HepG2 (cell line): ENCODE data around the gene EEFSEC. TPM values are rescaled to one million over a fixed set of nuclear protein-coding genes. Genes with fewer than 3 reads are reported as not detected.

ENCODE experiments used
- ATAC-seq: fragments of 200-7000 bp; cut with Tn5 transposase; 3 replicates; pipeline ENCODE4 v1.9.1; 2020; ENCODE audit warnings: mild to moderate bottlenecking, moderate library complexity
- BruUV-seq: library from RNA; stranded (reverse); fragments of 400-500 nt; replicated peaks from 2 replicates; lab custom pipeline; 2021; lab: Mats Ljungman, UMichigan
- CTCF ChIA-PET: fragments of 300-600 bp; formaldehyde crosslinking; extraction: SDS; loops from one replicate; lab custom pipeline; 2021; ENCODE audit warnings: low total read pairs, inconsistent platforms, low intra/inter-chr PET ratio; lab: Yijun Ruan, JAX
- POLR2A ChIA-PET: fragments of 350-600 bp; sonication (Branson Sonifier 250); formaldehyde crosslinking; loops from one replicate; lab custom pipeline; 2020; ENCODE audit warnings: antibody characterized with exemption, inconsistent platforms; lab: Yijun Ruan, JAX
- DNase-seq: peaks from one replicate; pipeline ENCODE4 v3.0.0-alpha.2; 2015; ENCODE audit warnings: low spot score
- FAIRE-seq: peaks from 3 replicates; lab custom pipeline; 2011; peaks lifted over from hg19 to GRCh38; lab: Jason Lieb, UNC
- H2AFZ ChIP-seq: one replicate; pipeline ENCODE4 v1.6.1; 2011; ENCODE audit warnings: low read length, inconsistent platforms
- H3K27ac ChIP-seq: fragments of 300-600 bp; 3 replicates; pipeline ENCODE4 v1.8.0; 2011; ENCODE audit warnings: mixed run types, mild to moderate bottlenecking, mixed read lengths, low read length, inconsistent platforms; ENCODE audit not compliant: insufficient read depth; ENCODE audit errors: extremely low read length
- H3K27me3 ChIP-seq, 2 experiments: fragments of 200-600 bp in 1 of 2; 2 replicates in 1 of 2; 3 replicates in 1 of 2; pipeline versions ENCODE4 v1.6.0 to v1.8.0; 2011; ENCODE audit warnings: low read length in 2 of 2, mild to moderate bottlenecking in 2 of 2, moderate library complexity in 2 of 2, inconsistent platforms in 1 of 2; ENCODE audit not compliant: insufficient read depth in 2 of 2, control insufficient read depth in 1 of 2
- H3K36me3 ChIP-seq, 2 experiments: fragments of 200-600 bp in 1 of 2; replicated peaks in 1 of 2; 2 replicates in 1 of 2; 3 replicates in 1 of 2; pipeline versions ENCODE4 v1.5.1 to v1.8.0; 2011; ENCODE audit warnings: low read length in 2 of 2, inconsistent platforms in 1 of 2; ENCODE audit not compliant: insufficient read depth in 2 of 2, control insufficient read depth in 1 of 2
- H3K4me1 ChIP-seq: 2 replicates; pipeline ENCODE4 v1.5.1; 2012; ENCODE audit warnings: low read length, inconsistent platforms; ENCODE audit not compliant: insufficient read depth
- H3K4me2 ChIP-seq: 2 replicates; pipeline ENCODE4 v1.6.0; 2011; ENCODE audit warnings: low read depth, low read length, inconsistent platforms
- H3K4me3 ChIP-seq, 3 experiments: fragments of 200-600 bp in 1 of 3; sonication (generic), shearing (Covaris generic) in 1 of 3; replicated peaks in 1 of 3; 2 replicates each; pipeline ENCODE4 v1.5.1; 2011 to 2016; ENCODE audit warnings: low read length in 3 of 3, inconsistent platforms in 2 of 3, low read depth in 2 of 3, mild to moderate bottlenecking in 2 of 3, control low read depth in 1 of 3, mixed read lengths in 1 of 3; ENCODE audit not compliant: insufficient read depth in 1 of 3
- H3K79me2 ChIP-seq: one replicate; pipeline ENCODE4 v1.6.1; 2011; ENCODE audit warnings: low read length, inconsistent platforms; ENCODE audit not compliant: insufficient read depth
- H3K9ac ChIP-seq: 2 replicates; pipeline ENCODE4 v1.6.0; 2011; ENCODE audit warnings: mild to moderate bottlenecking, low read depth, low read length, inconsistent platforms; ENCODE audit not compliant: insufficient read depth
- H3K9me3 ChIP-seq: 2 replicates; pipeline ENCODE4 v1.5.1; 2012; ENCODE audit warnings: mild to moderate bottlenecking, low read length
- H4K20me1 ChIP-seq: 2 replicates; pipeline ENCODE4 v1.6.0; 2011; ENCODE audit warnings: inconsistent platforms, mild to moderate bottlenecking, low read length, moderate library complexity; ENCODE audit not compliant: insufficient read depth
- CHD4 ChIP-seq: fragments of 200-600 bp; sonication (generic); IDR thresholded peaks from 2 replicates; pipeline ENCODE4 v1.7.0; 2017; ENCODE audit warnings: mild to moderate bottlenecking, low read length, borderline replicate concordance
- FOSL1 ChIP-seq: sonication (generic); formaldehyde crosslinking; IDR thresholded peaks from 2 replicates; pipeline ENCODE4 v1.9.0; 2021; ENCODE audit warnings: missing genetic modification reagents, borderline replicate concordance
- SMAD9 ChIP-seq: sonication (generic); formaldehyde crosslinking; IDR thresholded peaks from 2 replicates; pipeline ENCODE4 v1.5.1; 2020; ENCODE audit warnings: mild to moderate bottlenecking, missing genetic modification reagents
- ZBTB39 ChIP-seq: sonication (generic); formaldehyde crosslinking; IDR thresholded peaks from 2 replicates; pipeline ENCODE4 v1.5.0; 2020; ENCODE audit warnings: missing genetic modification reagents
- ZNF180 ChIP-seq: sonication (generic); formaldehyde crosslinking; IDR thresholded peaks from 2 replicates; pipeline ENCODE4 v1.4.0; 2020; ENCODE audit warnings: low read depth, missing genetic modification reagents, borderline replicate concordance
- WGBS: methylation state at CpG from one replicate; pipeline ENCODE4 v1.1.6; 2017; ENCODE audit warnings: low lambda C conversion rate; 5-methylcytosine and 5-hydroxymethylcytosine counted together
- in situ Hi-C: cut with HindIII; loops from 2 replicates; pipeline ENCODE4 v1.10.0; 2017; ENCODE audit warnings: low pct_unique_long_range_greater_than_20kb; ENCODE audit not compliant: extremely low pct_ligation_motif_present
- intact Hi-C: fragments of 100-400 bp; cut with micrococcal nuclease; formaldehyde crosslinking; loops from one replicate; pipeline ENCODE4 v1.10.0; 2022; ENCODE audit not compliant: unreplicated experiment
- polyA plus RNA-seq, 8 experiments: library from polyadenylated mRNA; depleted of rRNA in 3 of 8; stranded (reverse) in 7 of 8; unstranded in 1 of 8; fragments of >200 nt; fragmentation: Illumina TruSeq in 4 of 8; extraction: Trizol in 4 of 8; gene quantifications; 2 replicates each; pipeline versions ENCODE4 v1.2.1 to v1.2.3, GENCODE V29; 2011 to 2016; ENCODE audit warnings: low read depth in 4 of 8, missing spikeins in 1 of 8, mixed read lengths in 1 of 8; ENCODE audit not compliant: insufficient read depth in 1 of 8
- total RNA-seq, 5 experiments: library from RNA; depleted of rRNA; stranded (reverse); fragments of >200 nt; fragmentation: Illumina TruSeq; extraction: Trizol; gene quantifications; 2 replicates each; pipeline ENCODE4 v1.2.3, GENCODE V29; 2016; ENCODE audit warnings: low read depth in 1 of 5
- TF ChIP-seq, protein P1 (sequence below): sonication (generic); formaldehyde crosslinking; IDR thresholded peaks from 2 replicates; pipeline ENCODE4 v1.5.1; 2020; ENCODE audit warnings: missing genetic modification reagents, mild to moderate bottlenecking, borderline replicate concordance

The EEFSEC gene
- total and polyA plus RNA-seq, 2 of the 13 experiments (the other 11 are each of a cell fraction or from before 2014, with no cell fraction given) = 6.4 to 24.2 TPM

DNA sequence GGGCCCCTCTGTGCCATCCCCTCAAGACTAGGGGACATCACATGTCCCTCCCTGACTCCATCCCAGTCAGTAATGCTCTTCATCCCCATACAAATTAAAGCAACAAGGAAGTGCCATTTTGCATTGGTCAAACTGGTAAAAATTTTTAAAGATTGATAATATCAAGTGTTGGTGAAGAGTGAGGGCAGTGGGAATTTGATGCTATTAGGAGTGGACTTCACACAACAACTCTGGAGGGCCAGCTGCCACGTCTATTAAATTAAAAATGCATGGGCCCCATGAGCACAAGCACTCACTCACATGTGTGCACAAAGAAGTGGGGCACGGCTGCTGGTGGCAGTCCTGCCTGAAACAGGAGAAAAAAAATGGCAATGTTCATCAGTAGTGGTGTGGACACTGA, 265.6 kb downstream of the EEFSEC start:
- ATAC-seq (no peak), DNase-seq (no peak), FAIRE-seq (no peak)
- H3K9me3 ChIP-seq = no peaks in the 10 kb centered on the region
- no peak overlapping the region for H3K9ac ChIP-seq
- no TSS peak for BruUV-seq
- intact Hi-C loops = no loop called here
- ChIA-PET CTCF (no interaction called here), POLR2A (no interaction called here)
- H3K27me3 ChIP-seq = no peaks in the 10 kb centered on the region; a peak in 1 of 5 replicates
- H3K36me3 ChIP-seq = no peaks in the 10 kb centered on the region
- peaks cover 24% of the 10 kb centered on the region for H3K4me1 ChIP-seq
- H3K27ac ChIP-seq = no peak overlapping the region
- H3K4me2 ChIP-seq = no peak overlapping the region
- no peak overlapping the region for H2AFZ ChIP-seq
- 69% methylated on average over 2 of the region's 2 CpGs for WGBS
- no peak overlapping the region for H3K4me3 ChIP-seq
- in situ Hi-C loops = no loop called here
- no peak for TF ChIP-seq FOSL1 (CRISPR knock-in tag)
- no peak for TF ChIP-seq ZBTB39 (CRISPR knock-in tag)
- no peak for TF ChIP-seq CHD4
- no peak for TF ChIP-seq ZNF180 (CRISPR knock-in tag)
- no peak for TF ChIP-seq SMAD9
- TF ChIP-seq, protein P1, sequence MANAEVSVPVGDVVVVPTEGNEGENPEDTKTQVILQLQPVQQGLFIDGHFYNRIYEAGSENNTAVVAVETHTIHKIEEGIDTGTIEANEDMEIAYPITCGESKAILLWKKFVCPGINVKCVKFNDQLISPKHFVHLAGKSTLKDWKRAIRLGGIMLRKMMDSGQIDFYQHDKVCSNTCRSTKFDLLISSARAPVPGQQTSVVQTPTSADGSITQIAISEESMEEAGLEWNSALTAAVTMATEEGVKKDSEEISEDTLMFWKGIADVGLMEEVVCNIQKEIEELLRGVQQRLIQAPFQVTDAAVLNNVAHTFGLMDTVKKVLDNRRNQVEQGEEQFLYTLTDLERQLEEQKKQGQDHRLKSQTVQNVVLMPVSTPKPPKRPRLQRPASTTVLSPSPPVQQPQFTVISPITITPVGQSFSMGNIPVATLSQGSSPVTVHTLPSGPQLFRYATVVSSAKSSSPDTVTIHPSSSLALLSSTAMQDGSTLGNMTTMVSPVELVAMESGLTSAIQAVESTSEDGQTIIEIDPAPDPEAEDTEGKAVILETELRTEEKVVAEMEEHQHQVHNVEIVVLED = no peak
- H3K79me2 ChIP-seq = no peaks in the 10 kb centered on the region
- no peaks in the 10 kb centered on the region for H4K20me1 ChIP-seq
